ENCODE results near the gene RRAGC.

Gene RRAGC

DNA sequence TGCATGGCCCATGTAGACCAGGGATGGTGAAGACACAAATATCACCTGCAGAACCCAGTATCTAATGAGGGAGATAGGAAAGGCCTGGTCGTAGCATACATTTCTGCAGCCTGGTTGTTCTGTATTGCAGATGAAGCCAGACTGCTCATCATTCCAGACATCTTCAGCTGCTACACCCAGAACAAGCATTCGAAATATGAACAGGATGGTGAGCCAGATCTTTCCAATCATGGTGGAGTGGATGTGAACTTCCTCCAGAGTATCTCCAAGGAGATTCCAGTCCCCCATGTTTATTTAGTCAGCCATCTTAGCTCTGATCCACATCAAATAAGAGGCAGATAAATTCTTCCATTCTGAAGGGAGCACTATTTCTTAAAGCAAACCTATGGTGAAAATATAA lies 16.2 kb upstream of the RRAGC start:
- TF ChIP-seq, protein P1, sequence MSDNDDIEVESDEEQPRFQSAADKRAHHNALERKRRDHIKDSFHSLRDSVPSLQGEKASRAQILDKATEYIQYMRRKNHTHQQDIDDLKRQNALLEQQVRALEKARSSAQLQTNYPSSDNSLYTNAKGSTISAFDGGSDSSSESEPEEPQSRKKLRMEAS (IDR thresholded peaks at IDR 0.05): no peak
- no peak for TF ChIP-seq CREB1 (IDR thresholded peaks at IDR 0.05; ENCODE audit: low read depth)
- TF ChIP-seq, protein P2, sequence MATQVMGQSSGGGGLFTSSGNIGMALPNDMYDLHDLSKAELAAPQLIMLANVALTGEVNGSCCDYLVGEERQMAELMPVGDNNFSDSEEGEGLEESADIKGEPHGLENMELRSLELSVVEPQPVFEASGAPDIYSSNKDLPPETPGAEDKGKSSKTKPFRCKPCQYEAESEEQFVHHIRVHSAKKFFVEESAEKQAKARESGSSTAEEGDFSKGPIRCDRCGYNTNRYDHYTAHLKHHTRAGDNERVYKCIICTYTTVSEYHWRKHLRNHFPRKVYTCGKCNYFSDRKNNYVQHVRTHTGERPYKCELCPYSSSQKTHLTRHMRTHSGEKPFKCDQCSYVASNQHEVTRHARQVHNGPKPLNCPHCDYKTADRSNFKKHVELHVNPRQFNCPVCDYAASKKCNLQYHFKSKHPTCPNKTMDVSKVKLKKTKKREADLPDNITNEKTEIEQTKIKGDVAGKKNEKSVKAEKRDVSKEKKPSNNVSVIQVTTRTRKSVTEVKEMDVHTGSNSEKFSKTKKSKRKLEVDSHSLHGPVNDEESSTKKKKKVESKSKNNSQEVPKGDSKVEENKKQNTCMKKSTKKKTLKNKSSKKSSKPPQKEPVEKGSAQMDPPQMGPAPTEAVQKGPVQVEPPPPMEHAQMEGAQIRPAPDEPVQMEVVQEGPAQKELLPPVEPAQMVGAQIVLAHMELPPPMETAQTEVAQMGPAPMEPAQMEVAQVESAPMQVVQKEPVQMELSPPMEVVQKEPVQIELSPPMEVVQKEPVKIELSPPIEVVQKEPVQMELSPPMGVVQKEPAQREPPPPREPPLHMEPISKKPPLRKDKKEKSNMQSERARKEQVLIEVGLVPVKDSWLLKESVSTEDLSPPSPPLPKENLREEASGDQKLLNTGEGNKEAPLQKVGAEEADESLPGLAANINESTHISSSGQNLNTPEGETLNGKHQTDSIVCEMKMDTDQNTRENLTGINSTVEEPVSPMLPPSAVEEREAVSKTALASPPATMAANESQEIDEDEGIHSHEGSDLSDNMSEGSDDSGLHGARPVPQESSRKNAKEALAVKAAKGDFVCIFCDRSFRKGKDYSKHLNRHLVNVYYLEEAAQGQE (IDR thresholded peaks at IDR 0.05; ENCODE audit: low read depth): no peak
- TF ChIP-seq CEBPB (IDR thresholded peaks at IDR 0.05): no peak
- TF ChIP-seq, protein P3, sequence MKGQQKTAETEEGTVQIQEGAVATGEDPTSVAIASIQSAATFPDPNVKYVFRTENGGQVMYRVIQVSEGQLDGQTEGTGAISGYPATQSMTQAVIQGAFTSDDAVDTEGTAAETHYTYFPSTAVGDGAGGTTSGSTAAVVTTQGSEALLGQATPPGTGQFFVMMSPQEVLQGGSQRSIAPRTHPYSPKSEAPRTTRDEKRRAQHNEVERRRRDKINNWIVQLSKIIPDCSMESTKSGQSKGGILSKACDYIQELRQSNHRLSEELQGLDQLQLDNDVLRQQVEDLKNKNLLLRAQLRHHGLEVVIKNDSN (IDR thresholded peaks at IDR 0.05): no peak
- no peak for TF ChIP-seq RAD21 (IDR thresholded peaks at IDR 0.05; ENCODE audit: low read depth)
- no peak for TF ChIP-seq TEAD4 (IDR thresholded peaks at IDR 0.05)
- TF ChIP-seq YY1 (IDR thresholded peaks at IDR 0.05; ENCODE audit: low read depth): no peak
- no peak for TF ChIP-seq NFIC (IDR thresholded peaks at IDR 0.05)
- TF ChIP-seq ZBTB7A (IDR thresholded peaks at IDR 0.05; ENCODE audit: low read depth): no peak
- TF ChIP-seq EP300 (IDR thresholded peaks at IDR 0.05; ENCODE audit: borderline replicate concordance): no peak
- no peak for TF ChIP-seq TCF12 (IDR thresholded peaks at IDR 0.05; ENCODE audit: low read depth)
- no peak for TF ChIP-seq EGR1 (IDR thresholded peaks at IDR 0.05)
- no peak for TF ChIP-seq TAF1 (IDR thresholded peaks at IDR 0.05; ENCODE audit: low read depth)

DNA sequence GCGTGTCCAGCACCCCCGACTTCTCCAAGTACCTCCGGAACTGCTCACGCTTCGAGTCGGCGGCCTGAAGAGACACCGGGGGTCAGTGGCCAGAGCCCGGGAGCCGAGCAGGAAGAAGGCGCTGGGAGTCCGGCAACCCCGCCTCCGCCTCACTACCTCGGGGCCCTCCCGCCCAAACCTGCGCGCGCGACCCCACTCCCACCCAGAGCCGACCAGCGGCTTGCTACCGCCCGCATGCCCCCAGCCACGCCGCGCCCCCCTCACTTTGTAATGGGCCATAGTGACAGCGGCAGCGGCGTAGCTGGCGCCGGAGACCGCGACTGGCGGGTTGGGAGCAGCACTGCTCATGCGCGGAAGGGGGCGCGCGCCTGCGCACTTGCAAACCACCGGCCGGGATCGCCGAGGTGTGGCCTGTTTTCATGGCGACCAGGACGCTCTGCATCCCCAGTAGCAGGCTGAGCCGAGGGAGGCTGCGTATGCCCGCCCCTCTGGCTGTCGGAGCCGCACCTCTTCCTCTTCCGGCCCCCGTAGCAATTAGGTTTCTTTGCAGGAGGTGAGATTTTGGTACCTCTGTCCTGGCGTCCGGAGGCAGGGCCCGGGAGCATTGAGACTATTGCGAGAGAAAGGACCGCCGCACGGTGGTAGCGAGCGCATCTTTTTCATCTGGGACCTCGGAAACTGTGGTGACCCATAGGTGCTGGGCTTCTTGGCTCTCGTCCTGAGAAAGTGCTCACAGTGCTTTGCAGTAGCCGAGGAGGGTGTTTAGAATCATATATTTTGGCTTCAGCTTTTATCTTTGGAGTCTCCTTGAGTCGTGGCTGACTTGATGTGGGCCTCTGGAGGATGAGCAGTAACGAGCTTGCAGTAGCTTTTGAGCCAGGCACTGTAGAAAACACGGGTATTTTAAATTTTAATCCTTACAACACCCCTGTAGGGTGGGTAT lies 13.7 kb upstream of the RRAGC start, which contains the start of gene MYCBP:
TSS of gene MYCBP (minus strand) at position 322 of the 943 bp plus-strand sequence. CDS start at position 279, 43 bp downstream.
- TF ChIP-seq CREB1 (IDR thresholded peaks at IDR 0.05; ENCODE audit: low read depth) (no peak), NFIC (IDR thresholded peaks at IDR 0.05) (peak; percentile 6; the same call in 1 of the 2 replicates), YY1 (IDR thresholded peaks at IDR 0.05; ENCODE audit: low read depth) (no peak), CEBPB (IDR thresholded peaks at IDR 0.05) (no peak), TCF12 (IDR thresholded peaks at IDR 0.05; ENCODE audit: low read depth) (peak; percentile 53; the same call in 1 of the 2 replicates), TAF1 (IDR thresholded peaks at IDR 0.05; ENCODE audit: low read depth) (peak; percentile 75), EGR1 (IDR thresholded peaks at IDR 0.05) (no peak), FOXM1 (IDR thresholded peaks at IDR 0.05; ENCODE audit: borderline replicate concordance, low read depth) (no peak), TEAD4 (IDR thresholded peaks at IDR 0.05) (0 out of 2 replicates have a peak, but pooled peaks have one; percentile 11), ZBTB7A (IDR thresholded peaks at IDR 0.05; ENCODE audit: low read depth) (no peak), RAD21 (IDR thresholded peaks at IDR 0.05; ENCODE audit: low read depth) (peak; percentile 17; the same call in 1 of the 2 replicates), EP300 (IDR thresholded peaks at IDR 0.05; ENCODE audit: borderline replicate concordance) (no peak)
- TF ChIP-seq, protein P2 (IDR thresholded peaks at IDR 0.05; ENCODE audit: low read depth): no peak
- TF ChIP-seq, protein P3 (IDR thresholded peaks at IDR 0.05): no peak
- TF ChIP-seq, protein P1 (IDR thresholded peaks at IDR 0.05): peak; percentile 44; the same call in 1 of the 2 replicates

DNA sequence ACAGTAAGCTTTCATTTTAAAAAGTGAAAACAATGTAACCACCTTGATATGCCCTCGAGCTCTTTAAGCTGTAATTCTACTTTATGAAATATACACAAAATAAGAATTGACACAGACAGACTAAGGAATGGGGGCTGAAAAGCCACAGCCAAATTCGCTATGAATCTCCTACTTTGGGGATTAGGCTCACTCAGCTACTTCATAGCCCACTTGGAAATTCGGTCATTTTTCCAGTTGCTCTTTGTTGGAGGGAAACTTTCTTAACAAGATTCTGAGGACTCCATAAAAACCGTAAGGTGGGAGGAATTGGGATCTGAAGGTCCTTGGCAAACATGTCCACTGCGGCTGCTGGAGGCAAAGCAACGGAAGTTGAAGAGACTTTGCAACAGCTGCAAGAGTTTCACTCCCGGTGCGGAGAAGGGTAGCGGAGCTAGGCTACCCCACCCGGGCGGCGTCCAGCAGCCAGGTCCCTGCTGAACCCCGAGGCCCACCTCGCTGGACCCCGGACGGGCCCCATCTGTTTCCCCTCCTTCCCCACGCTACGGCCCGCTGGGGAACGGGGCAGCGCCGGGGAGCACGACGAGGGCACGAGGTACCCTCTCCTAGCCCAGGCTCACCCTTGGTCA lies 12.9 kb upstream of the RRAGC start:
- no peak for TF ChIP-seq TEAD4 (IDR thresholded peaks at IDR 0.05)
- TF ChIP-seq YY1 (IDR thresholded peaks at IDR 0.05; ENCODE audit: low read depth): no peak
- TF ChIP-seq TAF1 (IDR thresholded peaks at IDR 0.05; ENCODE audit: low read depth): no peak
- TF ChIP-seq EP300 (IDR thresholded peaks at IDR 0.05; ENCODE audit: borderline replicate concordance): no peak
- TF ChIP-seq RAD21 (IDR thresholded peaks at IDR 0.05; ENCODE audit: low read depth): no peak
- TF ChIP-seq TCF12 (IDR thresholded peaks at IDR 0.05; ENCODE audit: low read depth): no peak
- no peak for TF ChIP-seq FOXM1 (IDR thresholded peaks at IDR 0.05; ENCODE audit: borderline replicate concordance, low read depth)
- TF ChIP-seq NFIC (IDR thresholded peaks at IDR 0.05): no peak
- TF ChIP-seq, protein P1 (IDR thresholded peaks at IDR 0.05): no peak
- TF ChIP-seq, protein P3 (IDR thresholded peaks at IDR 0.05): no peak
- no peak for TF ChIP-seq CEBPB (IDR thresholded peaks at IDR 0.05)
- TF ChIP-seq ZBTB7A (IDR thresholded peaks at IDR 0.05; ENCODE audit: low read depth): no peak
- TF ChIP-seq, protein P2 (IDR thresholded peaks at IDR 0.05; ENCODE audit: low read depth): no peak
- TF ChIP-seq CREB1 (IDR thresholded peaks at IDR 0.05; ENCODE audit: low read depth): no peak
- no peak for TF ChIP-seq EGR1 (IDR thresholded peaks at IDR 0.05)

All from Ishikawa (cell line).